Fibroblast of skin of scalp (primary cell): ENCODE data around the gene FIP1L1.
A peak's percentile ranks its signal among the peaks of the same experiment; 100 is the strongest.
"Not testable (repeated sequence)": the region's sequence is repeated elsewhere in the genome, so short reads cannot be mapped to it uniquely, and the experiment has no call there.

Experiments
- DNase-seq: peaks from one replicate; pipeline ENCODE4 v3.0.0-alpha.2; 2013

FIP1L1 gene

GRCh38 chr4:53378171-53378482, 686 bp downstream of the FIP1L1 start:
- DNase-seq = no peak

DNA sequence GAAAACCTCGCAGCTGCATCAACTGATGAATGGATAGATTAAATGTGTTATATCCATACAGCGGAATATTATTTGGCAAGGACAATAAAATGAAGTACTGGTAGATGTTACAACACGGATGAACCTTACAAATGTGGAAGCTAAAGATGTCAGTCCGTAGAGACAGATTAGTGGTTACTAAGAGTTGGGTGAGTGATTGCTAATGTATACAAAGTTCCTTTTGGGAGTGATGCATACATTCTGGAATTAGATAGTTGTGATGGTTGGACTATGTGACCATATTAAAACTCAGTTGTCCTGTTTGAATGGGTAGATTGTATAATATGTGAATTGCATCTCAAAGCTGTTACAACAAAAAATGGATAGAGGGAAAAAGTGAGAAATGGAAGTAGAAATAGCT, 2.8 kb downstream of the FIP1L1 start:
- DNase-seq = peak; percentile 9

DNA sequence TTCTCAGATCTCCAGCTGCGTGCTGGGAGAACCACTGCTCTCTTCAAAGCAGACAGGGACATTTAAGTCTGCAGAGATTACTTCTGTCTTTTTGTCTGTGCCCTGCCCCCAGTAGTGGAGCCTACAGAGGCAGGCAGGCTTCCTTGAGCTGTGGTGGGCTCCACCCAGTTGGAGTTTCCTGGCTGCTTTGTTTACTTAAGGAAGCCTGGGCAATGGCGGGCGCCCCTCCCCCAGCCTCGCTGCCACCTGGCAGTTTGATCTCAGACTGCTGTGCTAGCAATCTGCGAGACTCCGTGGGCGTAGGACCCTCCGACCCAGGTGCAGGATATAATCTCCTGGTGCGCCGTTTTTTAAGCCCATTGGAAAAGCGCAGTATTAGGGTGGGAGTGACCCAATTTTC, 32.0 kb downstream of the FIP1L1 start:
- DNase-seq = not testable (repeated sequence)

DNA sequence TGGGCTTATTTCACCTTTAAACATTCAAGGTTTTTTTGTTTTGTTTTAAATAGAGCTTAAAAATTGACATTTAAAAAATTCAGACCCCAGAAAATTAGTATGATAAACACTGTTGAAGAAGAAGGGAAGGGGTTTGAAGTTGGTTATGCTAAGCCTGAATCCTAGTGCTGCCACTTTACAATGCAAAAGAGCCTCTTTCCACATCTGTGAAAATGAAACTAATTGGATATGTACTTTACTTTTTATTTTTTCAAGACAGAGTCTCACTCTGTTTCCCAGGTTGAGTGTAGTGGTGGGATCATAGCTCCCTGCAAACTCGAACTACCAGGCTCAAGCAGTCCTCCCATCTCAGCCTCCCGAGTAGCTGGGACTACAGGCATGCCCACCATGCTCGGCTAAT, 41.8 kb downstream of the FIP1L1 start:
- no peak for DNase-seq

GRCh38 chr4:53421791-53422190, 44.4 kb downstream of the FIP1L1 start:
- no peak for DNase-seq

GRCh38 chr4:53422367-53422766, 44.9 kb downstream of the FIP1L1 start:
- no peak for DNase-seq

DNA sequence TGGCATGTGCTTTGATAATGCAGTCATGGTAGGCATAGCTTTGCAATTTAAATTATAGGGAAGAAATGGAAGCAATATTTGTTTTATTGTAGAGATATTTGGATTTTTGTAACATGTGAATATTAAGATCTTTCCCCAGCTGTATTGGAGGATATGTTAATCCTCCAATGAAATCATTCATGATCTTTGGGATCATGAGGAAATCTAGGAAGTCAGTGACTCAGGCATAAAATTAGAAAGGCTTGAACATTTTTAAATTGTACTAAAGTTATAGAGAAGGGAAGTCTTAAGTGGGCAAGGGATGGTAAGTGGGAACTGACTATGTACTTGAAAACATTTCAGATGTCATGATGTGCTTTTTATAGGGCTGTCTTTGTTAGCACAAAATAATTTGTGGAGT, 46.8 kb downstream of the FIP1L1 start:
- no peak for DNase-seq

- no peak for DNase-seq
Observed at GRCh38 chr4:53427366-53427765, 49.9 kb downstream of the FIP1L1 start.

- DNase-seq = no peak
Observed at GRCh38 chr4:53431052-53431451, 53.6 kb downstream of the FIP1L1 start.

GRCh38 chr4:53432528-53433424, 55.3 kb downstream of the FIP1L1 start:
- DNase-seq = no peak

DNA sequence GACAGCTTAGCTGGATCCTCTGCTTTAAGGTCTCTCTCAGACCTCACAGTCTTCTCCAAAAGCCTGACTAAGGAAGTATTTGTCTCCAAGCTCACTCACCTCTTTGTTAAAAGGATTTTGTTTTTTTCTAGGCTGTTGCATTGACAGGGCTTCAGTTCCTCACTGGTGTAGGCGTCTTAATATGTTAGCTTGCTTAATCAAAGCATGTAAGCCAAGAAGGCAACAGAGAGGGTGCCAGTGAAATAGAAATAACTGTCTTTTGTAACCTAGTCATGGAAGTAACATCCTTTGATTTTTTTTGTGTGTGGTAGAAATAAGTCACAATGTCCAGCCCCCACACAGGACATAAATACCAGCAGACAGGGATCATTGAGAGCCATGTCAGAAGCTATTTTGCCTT, 58.8 kb downstream of the FIP1L1 start:
- no peak for DNase-seq

GRCh38 chr4:53441564-53441963, 64.1 kb downstream of the FIP1L1 start:
- no peak for DNase-seq

DNA sequence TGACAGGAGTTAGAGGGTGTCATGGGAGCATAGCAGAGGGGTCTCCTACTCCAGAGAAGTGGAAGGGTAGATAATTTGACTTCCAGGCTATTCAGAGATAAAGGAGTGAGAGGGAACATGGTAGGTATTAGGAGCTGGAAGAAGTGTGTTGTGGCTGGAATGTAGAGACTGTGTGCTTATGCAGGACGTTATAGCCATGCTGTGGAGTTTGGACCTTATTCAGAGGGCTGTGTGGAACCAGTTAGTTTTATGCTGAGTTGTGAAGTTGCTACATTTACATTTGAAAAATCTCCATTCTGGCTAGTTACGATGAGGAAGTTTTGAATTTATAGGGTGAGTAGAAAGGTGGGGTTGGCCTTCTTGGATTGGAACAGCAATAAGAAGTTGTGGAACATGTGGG, 67.5 kb downstream of the FIP1L1 start:
- DNase-seq = no peak

DNA sequence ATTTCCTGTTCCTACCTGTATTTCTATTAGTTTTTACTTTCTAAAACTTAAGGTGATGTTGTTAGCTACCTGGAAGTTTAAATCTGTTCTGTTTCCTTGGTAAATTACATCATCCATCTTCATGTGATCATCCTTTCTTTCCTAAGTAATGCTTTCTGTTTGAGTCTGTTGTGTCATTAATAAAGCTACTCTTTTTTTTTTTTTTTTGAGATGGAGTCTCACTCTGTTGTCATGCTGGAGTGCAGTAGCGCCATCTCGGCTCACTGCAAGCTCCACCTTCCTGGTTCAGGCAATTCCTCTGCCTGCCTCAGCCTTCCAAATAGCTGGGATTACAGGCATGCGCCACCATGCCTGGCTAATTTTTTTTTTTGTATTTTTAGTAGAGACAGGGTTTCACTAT, 73.3 kb downstream of the FIP1L1 start:
- DNase-seq = peak; percentile 35

DNA sequence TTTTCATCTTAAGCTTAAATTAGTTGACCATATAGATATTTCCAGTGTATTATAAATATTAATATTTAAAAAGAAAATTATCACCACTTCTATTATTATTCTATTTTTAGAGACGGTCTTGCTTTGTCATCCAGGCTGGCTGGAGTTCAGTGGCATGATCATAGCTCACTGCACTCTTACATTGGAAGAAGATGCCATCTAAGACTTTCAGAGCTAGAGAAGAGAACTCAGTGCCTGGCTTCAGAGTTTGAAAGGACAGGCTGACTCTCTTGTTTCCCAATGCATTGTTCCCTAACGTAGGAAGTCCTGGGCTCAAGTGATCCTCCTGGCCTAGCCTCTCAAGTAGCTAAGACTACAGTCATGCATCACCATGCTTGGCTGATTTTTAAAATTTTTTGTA, 75.9 kb downstream of the FIP1L1 start:
- no peak for DNase-seq

DNA sequence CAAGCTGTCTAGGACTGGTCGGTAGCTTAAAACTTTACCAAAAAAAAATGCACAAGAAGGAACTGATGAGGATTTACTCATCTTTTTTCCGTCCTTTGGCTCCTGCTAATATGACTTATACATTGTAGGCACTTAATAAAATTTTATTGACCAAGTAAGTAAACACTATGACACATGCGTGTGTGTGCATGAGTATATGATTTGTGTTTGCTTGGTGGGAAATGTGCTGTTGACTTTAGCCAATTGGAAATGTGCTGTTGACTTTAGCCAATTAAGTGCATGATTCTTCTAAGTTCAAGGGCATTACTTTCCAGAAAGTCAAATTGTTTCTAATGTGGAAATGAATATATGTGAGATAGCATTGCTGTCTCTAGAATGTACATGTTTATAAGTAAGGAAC, 78.3 kb downstream of the FIP1L1 start:
- no peak for DNase-seq

DNA sequence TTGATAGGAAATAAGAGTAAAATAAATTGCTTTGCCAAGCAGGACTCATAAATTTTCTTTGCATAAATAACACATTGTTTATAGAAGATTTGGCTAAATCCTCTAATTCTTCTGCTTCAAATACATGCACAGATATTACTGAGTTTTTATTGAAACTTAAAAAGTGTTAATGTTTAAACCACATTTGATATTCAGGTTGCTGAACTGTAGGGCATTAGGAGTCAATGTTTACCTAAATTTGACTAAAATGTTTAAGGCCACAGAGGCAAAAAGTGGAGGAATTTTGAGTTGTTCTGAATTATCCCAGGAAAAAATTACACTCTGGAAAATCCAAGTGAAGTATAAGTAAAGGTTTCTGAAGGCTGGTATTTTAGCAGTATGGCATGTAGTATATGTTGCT, 78.7 kb downstream of the FIP1L1 start:
- DNase-seq = no peak

DNA sequence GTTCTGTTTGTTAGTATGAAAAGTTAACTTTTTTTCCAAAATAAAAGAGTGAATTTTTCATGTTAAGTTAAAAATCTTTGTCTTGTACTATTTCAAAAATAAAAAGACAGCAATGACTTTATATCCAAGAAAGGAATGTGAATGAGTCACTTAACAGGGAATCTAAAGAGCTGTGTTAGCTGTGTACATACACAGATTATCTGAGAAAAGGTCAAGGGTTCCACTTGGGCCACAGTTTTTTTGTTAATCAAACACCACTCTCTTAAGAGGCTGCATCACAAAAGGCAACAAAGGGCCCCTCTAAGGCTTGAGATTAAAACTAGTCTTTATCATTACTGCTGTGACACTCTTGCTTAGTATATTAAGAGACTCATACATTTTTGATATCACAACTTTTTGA, 82.1 kb downstream of the FIP1L1 start:
- peak; percentile 42 for DNase-seq

- peak; percentile 29 for DNase-seq
Observed at GRCh38 chr4:53461244-53461643, 83.8 kb downstream of the FIP1L1 start.

DNA sequence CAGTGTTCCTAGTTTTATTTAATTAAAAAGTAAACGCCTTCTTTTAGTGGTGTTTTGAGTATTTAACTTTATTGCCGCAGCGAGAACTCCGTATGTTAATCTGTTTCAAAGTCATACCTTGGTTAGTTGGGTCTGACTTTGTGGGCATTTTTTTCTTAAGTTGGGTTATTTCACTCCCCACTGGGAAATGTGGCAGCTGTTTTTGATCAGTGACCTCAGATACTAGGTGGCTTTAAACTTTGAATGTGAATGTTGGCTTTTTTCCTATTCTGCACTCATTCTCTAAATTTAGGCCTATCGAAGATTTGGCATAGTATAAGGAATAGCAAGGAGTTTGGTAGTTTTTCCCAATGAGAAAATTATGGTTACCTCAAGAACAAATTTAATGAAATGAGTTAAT, 85.9 kb downstream of the FIP1L1 start:
- DNase-seq = peak; percentile 45

- no peak for DNase-seq
Observed at GRCh38 chr4:53465281-53465680, 87.8 kb downstream of the FIP1L1 start.

DNA sequence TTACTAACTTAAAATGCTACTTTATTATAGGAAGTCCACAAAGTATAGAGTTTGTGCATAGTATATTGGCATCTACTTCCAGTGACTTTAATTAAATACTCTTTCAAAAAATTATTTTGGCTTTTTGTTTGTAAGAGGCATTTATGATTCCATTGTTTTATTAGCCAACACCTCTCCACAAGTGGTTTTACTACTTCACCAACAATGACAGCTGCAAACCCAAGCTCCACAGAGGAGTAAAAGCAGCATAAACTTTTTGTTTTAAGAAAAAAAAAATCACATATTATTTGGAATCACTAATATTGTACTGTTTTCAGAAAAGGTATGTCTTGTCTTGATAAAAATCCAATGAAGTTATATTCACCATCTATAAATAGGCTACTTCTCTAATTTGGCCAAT, 88.5 kb downstream of the FIP1L1 start:
- DNase-seq = no peak

DNA sequence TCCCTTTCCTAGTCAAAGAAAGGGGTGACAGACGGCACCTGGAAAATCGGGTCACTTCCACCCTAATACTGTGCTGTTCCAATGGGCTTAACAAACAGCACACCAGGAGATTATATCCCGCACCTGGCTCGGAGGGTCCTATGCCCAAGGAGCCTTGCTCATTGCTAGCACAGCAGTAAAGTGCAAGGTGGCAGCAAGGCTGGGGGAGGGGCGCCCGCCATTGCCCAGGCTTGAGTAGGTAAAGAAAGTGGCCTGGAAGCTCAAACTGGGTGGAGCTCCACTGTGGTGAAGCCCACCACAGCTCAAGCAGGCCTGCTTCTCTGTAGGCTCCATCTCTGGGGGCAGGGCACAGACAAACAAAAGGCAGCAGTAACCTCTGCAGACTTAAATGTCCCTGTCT, 89.1 kb downstream of the FIP1L1 start:
- DNase-seq = not testable (repeated sequence)

DNA sequence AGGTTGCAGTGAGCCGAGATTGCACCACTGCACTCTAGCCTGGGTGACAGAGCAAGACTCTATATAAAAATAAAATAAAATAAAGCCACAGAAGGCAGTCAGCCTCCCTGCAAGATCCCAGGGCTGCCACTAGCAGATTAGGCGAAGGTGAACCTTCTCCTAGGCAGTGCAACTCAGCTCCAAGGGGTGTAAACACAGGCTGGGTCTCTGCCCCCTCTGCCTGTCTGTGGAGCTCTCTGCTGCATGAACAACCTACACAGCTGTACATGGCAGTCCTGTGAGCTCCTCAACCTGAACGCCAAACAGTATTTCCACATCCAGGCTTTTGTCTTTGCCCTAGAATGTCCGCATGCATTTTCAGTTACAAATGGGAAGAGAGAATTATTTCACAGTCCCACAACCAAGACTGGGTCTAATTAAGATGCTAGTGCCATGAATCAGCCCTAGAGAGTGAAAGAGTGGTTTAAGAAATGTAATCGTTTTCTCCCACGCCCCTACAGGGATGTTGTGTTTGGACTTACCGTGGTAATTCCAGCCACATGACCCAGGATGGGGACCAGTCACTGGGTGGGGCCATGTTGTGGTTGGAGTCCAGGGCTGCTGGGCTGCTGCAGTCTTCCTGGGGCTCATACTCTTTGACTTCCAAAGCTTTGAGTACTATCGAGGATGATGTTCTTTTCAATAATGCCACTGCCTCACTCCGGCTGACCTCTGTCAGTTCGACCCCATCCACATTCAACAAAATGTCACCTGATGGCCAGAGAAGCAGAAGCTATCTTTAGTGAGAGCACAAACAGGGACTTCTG, 99.0 kb downstream of the FIP1L1 start:
- DNase-seq = peak; percentile 99
